WI38 (cell line): ENCODE data around the gene PDE2A.

ENCODE experiments used
- H3K4me3 ChIP-seq: 2 replicates; pipeline ENCODE4 v1.5.1; 2011; ENCODE audit warnings: low read depth, mild to moderate bottlenecking, control low read depth, low read length
- CTCF ChIP-seq: IDR thresholded peaks from 2 replicates; pipeline ENCODE4 v1.5.1; 2012; ENCODE audit warnings: low read depth, mild to moderate bottlenecking, control low read depth, low read length

Gene PDE2A

GRCh38 chr11:72719551-72719950 is 45.3 kb upstream of the PDE2A start:
- TF ChIP-seq CTCF = no peak
- no peak overlapping the region for H3K4me3 ChIP-seq

- H3K4me3 ChIP-seq = no peak overlapping the region
- TF ChIP-seq CTCF = no peak
These were observed 44.9 kb upstream of the PDE2A start for GRCh38 chr11:72719144-72719543.

- H3K4me3 ChIP-seq = no peak overlapping the region
- TF ChIP-seq CTCF = no peak
These were observed 43.9 kb upstream of the PDE2A start for GRCh38 chr11:72718101-72718501.

GRCh38 chr11:72716788-72717435 is 42.7 kb upstream of the PDE2A start:
- no peak overlapping the region for H3K4me3 ChIP-seq
- TF ChIP-seq CTCF = no peak

GRCh38 chr11:72716290-72716689 is 42.1 kb upstream of the PDE2A start:
- H3K4me3 ChIP-seq = no peak overlapping the region
- TF ChIP-seq CTCF = no peak

GRCh38 chr11:72712841-72713240 is 38.6 kb upstream of the PDE2A start:
- TF ChIP-seq CTCF = no peak
- no peak overlapping the region for H3K4me3 ChIP-seq

- no peak for TF ChIP-seq CTCF
- no peak overlapping the region for H3K4me3 ChIP-seq
These were observed 38.0 kb upstream of the PDE2A start for GRCh38 chr11:72712168-72712751.
